Measurements from ENCODE around the gene DLG5. TPM values are rescaled to one million over a fixed set of nuclear protein-coding genes. Genes with fewer than 3 reads are reported as not detected.

Gene DLG5
- polyA plus RNA-seq, 6 donors from 2014 or later, result 0.09 TPM; not detected in 5

- Mint-ChIP-seq H3K4me3 (no peak overlapping the region), H3K27me3 (peaks cover 4 to 24% (median 23%) of the 10 kb centered on the region in 3 donors), H3K27ac (no peak overlapping the region), H3K36me3 (no peaks in the 10 kb centered on the region), H3K4me1 (peaks cover 0 to 4% (median 0%) of the 10 kb centered on the region in 3 donors), H3K9me3 (no peaks in the 10 kb centered on the region)
- DNase-seq (no peak), ATAC-seq (ENCODE audit: low read depth in 2 of 2) (no peak)
Observed at GRCh38 chr10:77904100-77904840, 22.3 kb downstream of the DLG5 start.

- ATAC-seq (ENCODE audit: low read depth in 2 of 2), result no peak
- Mint-ChIP-seq H3K36me3 (no peaks in the 10 kb centered on the region), H3K4me3 (no peak overlapping the region), H3K27ac (peak overlapping the region in 1 of 6 donors; percentile 51), H3K4me1 (no peaks in the 10 kb centered on the region), H3K27me3 (peaks cover 8 to 14% (median 11%) of the 10 kb centered on the region in 3 donors), H3K9me3 (no peaks in the 10 kb centered on the region)
- DNase-seq, result no peak
Observed at GRCh38 chr10:77902159-77902558, 24.4 kb downstream of the DLG5 start.

- Mint-ChIP-seq H3K27me3 (peaks cover 8 to 14% (median 11%) of the 10 kb centered on the region in 3 donors), H3K36me3 (no peaks in the 10 kb centered on the region), H3K4me1 (no peaks in the 10 kb centered on the region), H3K4me3 (no peak overlapping the region), H3K9me3 (no peaks in the 10 kb centered on the region), H3K27ac (no peak overlapping the region)
- DNase-seq (no peak), ATAC-seq (ENCODE audit: low read depth in 2 of 2) (no peak)
Observed at GRCh38 chr10:77901743-77902142, 24.8 kb downstream of the DLG5 start.

- ATAC-seq (ENCODE audit: low read depth in 2 of 2) (no peak), DNase-seq (no peak)
- Mint-ChIP-seq H3K36me3 (no peaks in the 10 kb centered on the region), H3K27me3 (peaks cover 14 to 31% (median 16%) of the 10 kb centered on the region in 3 donors), H3K4me1 (no peaks in the 10 kb centered on the region), H3K4me3 (no peak overlapping the region), H3K9me3 (peaks cover 0 to 3% (median 0%) of the 10 kb centered on the region in 7 donors), H3K27ac (no peak overlapping the region)
Observed at GRCh38 chr10:77899690-77900089, 26.9 kb downstream of the DLG5 start.

GRCh38 chr10:77899080-77899477 is 27.5 kb downstream of the DLG5 start:
- Mint-ChIP-seq H3K27ac (peak overlapping the region in 1 of 6 donors; percentile 33), H3K36me3 (no peaks in the 10 kb centered on the region), H3K9me3 (peaks cover 0 to 3% (median 0%) of the 10 kb centered on the region in 7 donors), H3K4me1 (no peaks in the 10 kb centered on the region), H3K27me3 (peaks cover 14 to 33% (median 16%) of the 10 kb centered on the region in 3 donors), H3K4me3 (no peak overlapping the region)
- no peak for ATAC-seq (ENCODE audit: low read depth in 2 of 2)
- no peak for DNase-seq

GRCh38 chr10:77898323-77899079 is 28.1 kb downstream of the DLG5 start:
- ATAC-seq (ENCODE audit: low read depth in 2 of 2), result no peak
- peak overlapping the region in 1 of 6 donors; percentile 33 for H3K27ac Mint-ChIP-seq
- H3K9me3 Mint-ChIP-seq, result peaks cover 0 to 3% (median 0%) of the 10 kb centered on the region in 7 donors
- no peaks in the 10 kb centered on the region for H3K36me3 Mint-ChIP-seq
- H3K4me3 Mint-ChIP-seq, result no peak overlapping the region
- no peaks in the 10 kb centered on the region for H3K4me1 Mint-ChIP-seq
- no peak for DNase-seq
- H3K27me3 Mint-ChIP-seq, result peaks cover 10 to 33% (median 16%) of the 10 kb centered on the region in 3 donors

- DNase-seq, result no peak
- Mint-ChIP-seq H3K36me3 (no peaks in the 10 kb centered on the region), H3K9me3 (peaks cover 0 to 3% (median 0%) of the 10 kb centered on the region in 7 donors), H3K4me1 (no peaks in the 10 kb centered on the region), H3K27ac (no peak overlapping the region), H3K4me3 (no peak overlapping the region), H3K27me3 (peaks cover 10 to 33% (median 16%) of the 10 kb centered on the region in 3 donors)
- no peak for ATAC-seq (ENCODE audit: low read depth in 2 of 2)
Observed at GRCh38 chr10:77896058-77896457, 30.5 kb downstream of the DLG5 start.

- peaks cover 5 to 19% (median 10%) of the 10 kb centered on the region in 3 donors for H3K27me3 Mint-ChIP-seq
- ATAC-seq (ENCODE audit: low read depth in 2 of 2) (no peak), DNase-seq (no peak)
- peaks cover 0 to 3% (median 0%) of the 10 kb centered on the region in 7 donors for H3K9me3 Mint-ChIP-seq
- H3K4me3 Mint-ChIP-seq, result no peak overlapping the region
- H3K4me1 Mint-ChIP-seq, result no peaks in the 10 kb centered on the region
- no peaks in the 10 kb centered on the region for H3K36me3 Mint-ChIP-seq
- no peak overlapping the region for H3K27ac Mint-ChIP-seq
Observed at GRCh38 chr10:77894058-77894457, 32.5 kb downstream of the DLG5 start.

GRCh38 chr10:77893386-77893785 is 33.2 kb downstream of the DLG5 start:
- Mint-ChIP-seq H3K36me3 (no peaks in the 10 kb centered on the region), H3K4me3 (no peak overlapping the region), H3K9me3 (peaks cover 0 to 3% (median 0%) of the 10 kb centered on the region in 7 donors), H3K27me3 (peaks cover 5 to 19% (median 10%) of the 10 kb centered on the region in 3 donors), H3K27ac (no peak overlapping the region), H3K4me1 (no peaks in the 10 kb centered on the region)
- ATAC-seq (ENCODE audit: low read depth in 2 of 2) (no peak), DNase-seq (no peak)

GRCh38 chr10:77892761-77893160 is 33.8 kb downstream of the DLG5 start:
- H3K27ac Mint-ChIP-seq, result no peak overlapping the region
- ATAC-seq (ENCODE audit: low read depth in 2 of 2), result no peak
- H3K27me3 Mint-ChIP-seq, result peaks cover 5 to 19% (median 7%) of the 10 kb centered on the region in 3 donors
- peaks cover 0 to 3% (median 0%) of the 10 kb centered on the region in 7 donors for H3K9me3 Mint-ChIP-seq
- no peak for DNase-seq
- H3K36me3 Mint-ChIP-seq, result no peaks in the 10 kb centered on the region
- no peaks in the 10 kb centered on the region for H3K4me1 Mint-ChIP-seq
- H3K4me3 Mint-ChIP-seq, result no peak overlapping the region

GRCh38 chr10:77892021-77892739 is 34.4 kb downstream of the DLG5 start:
- ATAC-seq (ENCODE audit: low read depth in 2 of 2), result no peak
- DNase-seq, result no peak
- Mint-ChIP-seq H3K27ac (no peak overlapping the region), H3K4me3 (no peak overlapping the region), H3K9me3 (peaks cover 0 to 3% (median 0%) of the 10 kb centered on the region in 7 donors), H3K36me3 (no peaks in the 10 kb centered on the region), H3K27me3 (peaks cover 5 to 19% (median 6%) of the 10 kb centered on the region in 3 donors), H3K4me1 (no peaks in the 10 kb centered on the region)

- Mint-ChIP-seq H3K36me3 (no peaks in the 10 kb centered on the region), H3K9me3 (peaks cover 0 to under 1% (median 0%) of the 10 kb centered on the region in 7 donors), H3K27me3 (peaks cover 0 to 7% (median 4%) of the 10 kb centered on the region in 3 donors), H3K27ac (no peak overlapping the region), H3K4me3 (no peak overlapping the region), H3K4me1 (no peaks in the 10 kb centered on the region)
- DNase-seq, result no peak
- ATAC-seq (ENCODE audit: low read depth in 2 of 2), result no peak
Observed at GRCh38 chr10:77890097-77890496, 36.5 kb downstream of the DLG5 start.

GRCh38 chr10:77889277-77889903 is 37.2 kb downstream of the DLG5 start:
- no peaks in the 10 kb centered on the region for H3K27me3 Mint-ChIP-seq
- H3K27ac Mint-ChIP-seq, result no peak overlapping the region
- DNase-seq (no peak), ATAC-seq (ENCODE audit: low read depth in 2 of 2) (no peak)
- H3K4me1 Mint-ChIP-seq, result no peaks in the 10 kb centered on the region
- H3K36me3 Mint-ChIP-seq, result no peaks in the 10 kb centered on the region
- H3K9me3 Mint-ChIP-seq, result no peaks in the 10 kb centered on the region
- H3K4me3 Mint-ChIP-seq, result no peak overlapping the region
